Bronchial epithelial cell (primary cell): Measurements from ENCODE around the gene DMD. TPM values are rescaled to one million over a fixed set of nuclear protein-coding genes. Genes with fewer than 3 reads are reported as not detected.

ENCODE experiments used
- DNase-seq: peaks from one replicate; pipeline ENCODE4 v3.0.0-alpha.2; 2010; ENCODE audit warnings: low read depth
- FAIRE-seq: peaks from 2 replicates; lab custom pipeline; 2011; peaks lifted over from hg19 to GRCh38; lab: Jason Lieb, UNC
- H3K27me3 ChIP-seq: 2 replicates; pipeline ENCODE4 v1.5.1; 2011; ENCODE audit warnings: low read length; ENCODE audit not compliant: control insufficient read depth, insufficient read depth
- H3K36me3 ChIP-seq: 2 replicates; pipeline ENCODE4 v1.5.1; 2011; ENCODE audit warnings: low read length; ENCODE audit not compliant: control insufficient read depth, insufficient read depth
- H3K4me3 ChIP-seq: 2 replicates; pipeline ENCODE4 v1.5.1; 2011; ENCODE audit warnings: mild to moderate bottlenecking, low read depth, low read length, control low read depth
- CTCF ChIP-seq: IDR thresholded peaks from 2 replicates; pipeline ENCODE4 v1.5.1; 2011; ENCODE audit warnings: mild to moderate bottlenecking, moderate library complexity, low read length, control low read depth, inconsistent platforms; ENCODE audit not compliant: insufficient read depth, severe bottlenecking
- total RNA-seq: library from RNA; depleted of rRNA; stranded (reverse); fragments of >200 nt; gene quantifications from 2 replicates; pipeline ENCODE4 v1.2.1, GENCODE V29; 2014

Gene DMD
- total RNA-seq, 1 donor from 2014 or later, result 4.5 TPM

DNA sequence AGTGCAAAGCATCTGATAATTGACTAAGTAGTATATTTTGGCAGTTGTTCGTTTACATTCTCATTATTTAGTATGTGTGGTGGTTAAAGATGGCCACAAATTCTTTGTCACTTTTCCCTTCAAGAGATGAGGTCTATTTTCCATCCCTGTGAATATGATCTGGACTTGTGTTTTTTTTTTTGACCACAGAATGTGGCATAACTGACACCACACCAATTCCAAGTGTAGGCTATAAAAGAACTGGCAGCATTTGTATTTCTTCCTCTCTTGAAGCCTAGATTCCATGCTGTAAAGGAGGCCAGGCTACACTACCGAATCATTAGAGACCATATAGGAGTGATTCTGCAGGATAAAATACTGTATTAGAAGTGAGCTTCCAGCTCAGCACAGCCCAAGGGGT lies 596.6 kb downstream of the DMD start:
- no peak for FAIRE-seq

GRCh38 chrX:32599156-32599555 lies 612.2 kb downstream of the DMD start:
- no peak for FAIRE-seq
- no peaks in the 10 kb centered on the region for H3K36me3 ChIP-seq
- H3K4me3 ChIP-seq, result no peak overlapping the region
- TF ChIP-seq CTCF, result no peak
- no peak for DNase-seq
- H3K27me3 ChIP-seq, result no peaks in the 10 kb centered on the region

More for the DNA sequence above, 596.6 kb downstream of the DMD start:
- Histone ChIP-seq H3K36me3 (no peaks in the 10 kb centered on the region), H3K27me3 (no peaks in the 10 kb centered on the region), H3K4me3 (no peak overlapping the region)
- DNase-seq, result no peak
- no peak for TF ChIP-seq CTCF

DNA sequence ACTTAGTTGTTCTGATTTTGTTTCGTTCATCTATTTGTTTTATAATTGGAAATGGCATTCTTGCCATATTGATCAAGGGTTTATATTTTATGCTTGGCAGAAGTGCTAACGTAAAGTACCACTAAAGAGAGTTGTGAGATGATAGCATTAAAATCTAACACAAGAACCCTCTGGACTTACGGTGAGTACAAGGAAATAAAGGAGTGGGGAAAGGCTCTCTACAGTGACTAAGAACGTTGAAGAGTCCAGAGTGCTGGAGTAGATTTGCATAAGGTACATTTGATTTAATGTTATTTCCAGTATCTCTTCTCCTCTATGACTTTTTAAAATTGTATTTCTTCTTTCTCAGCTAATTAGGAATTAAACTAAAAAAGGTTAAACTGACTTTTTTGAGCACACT lies 612.6 kb downstream of the DMD start:
- H3K4me3 ChIP-seq, result no peak overlapping the region
- no peaks in the 10 kb centered on the region for H3K36me3 ChIP-seq
- no peaks in the 10 kb centered on the region for H3K27me3 ChIP-seq
- no peak for FAIRE-seq
- DNase-seq, result no peak
- no peak for TF ChIP-seq CTCF

GRCh38 chrX:32597777-32598176 lies 613.6 kb downstream of the DMD start:
- no peak for DNase-seq
- no peak for FAIRE-seq
- Histone ChIP-seq H3K27me3 (no peaks in the 10 kb centered on the region), H3K4me3 (no peak overlapping the region), H3K36me3 (no peaks in the 10 kb centered on the region)
- no peak for TF ChIP-seq CTCF

GRCh38 chrX:32592786-32593185 lies 618.6 kb downstream of the DMD start:
- no peak for FAIRE-seq
- TF ChIP-seq CTCF, result no peak
- H3K36me3 ChIP-seq, result no peaks in the 10 kb centered on the region
- no peaks in the 10 kb centered on the region for H3K27me3 ChIP-seq
- H3K4me3 ChIP-seq, result no peak overlapping the region
- DNase-seq, result no peak

GRCh38 chrX:32591589-32591988 lies 619.8 kb downstream of the DMD start:
- H3K36me3 ChIP-seq, result no peaks in the 10 kb centered on the region
- TF ChIP-seq CTCF, result no peak
- DNase-seq (no peak), FAIRE-seq (no peak)
- H3K4me3 ChIP-seq, result no peak overlapping the region
- no peaks in the 10 kb centered on the region for H3K27me3 ChIP-seq
